ENCODE data around the gene NCKAP5. TPM values are rescaled to one million over a fixed set of nuclear protein-coding genes. Genes with fewer than 3 reads are reported as not detected.
A peak's percentile ranks its signal among the peaks of the same experiment; 100 is the strongest.

Gene NCKAP5
- total and polyA plus RNA-seq, 4 donors: 2.3 to 20.2 (median 8.1) TPM

DNA sequence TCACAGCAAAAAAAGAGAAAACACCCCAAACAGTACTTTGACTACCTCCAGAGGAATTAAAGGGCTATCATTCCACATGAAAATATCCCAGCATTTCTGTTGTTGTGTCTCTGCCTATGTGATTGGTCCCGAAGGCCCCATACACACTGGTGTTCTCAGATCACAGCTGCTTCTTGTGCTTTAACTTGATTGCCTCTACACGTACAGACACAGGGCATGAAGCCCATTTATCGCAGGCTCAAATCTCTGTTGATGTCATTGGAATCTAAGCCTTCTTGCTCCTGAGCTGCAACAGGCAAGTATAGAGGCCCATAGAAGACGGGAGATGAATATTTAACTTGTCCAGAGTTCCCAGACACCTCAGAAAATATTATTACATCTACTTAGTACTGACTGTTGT is 405.2 kb downstream of the NCKAP5 start:
- TF ChIP-seq, protein P1, sequence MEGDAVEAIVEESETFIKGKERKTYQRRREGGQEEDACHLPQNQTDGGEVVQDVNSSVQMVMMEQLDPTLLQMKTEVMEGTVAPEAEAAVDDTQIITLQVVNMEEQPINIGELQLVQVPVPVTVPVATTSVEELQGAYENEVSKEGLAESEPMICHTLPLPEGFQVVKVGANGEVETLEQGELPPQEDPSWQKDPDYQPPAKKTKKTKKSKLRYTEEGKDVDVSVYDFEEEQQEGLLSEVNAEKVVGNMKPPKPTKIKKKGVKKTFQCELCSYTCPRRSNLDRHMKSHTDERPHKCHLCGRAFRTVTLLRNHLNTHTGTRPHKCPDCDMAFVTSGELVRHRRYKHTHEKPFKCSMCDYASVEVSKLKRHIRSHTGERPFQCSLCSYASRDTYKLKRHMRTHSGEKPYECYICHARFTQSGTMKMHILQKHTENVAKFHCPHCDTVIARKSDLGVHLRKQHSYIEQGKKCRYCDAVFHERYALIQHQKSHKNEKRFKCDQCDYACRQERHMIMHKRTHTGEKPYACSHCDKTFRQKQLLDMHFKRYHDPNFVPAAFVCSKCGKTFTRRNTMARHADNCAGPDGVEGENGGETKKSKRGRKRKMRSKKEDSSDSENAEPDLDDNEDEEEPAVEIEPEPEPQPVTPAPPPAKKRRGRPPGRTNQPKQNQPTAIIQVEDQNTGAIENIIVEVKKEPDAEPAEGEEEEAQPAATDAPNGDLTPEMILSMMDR (IDR thresholded peaks at IDR 0.05; ENCODE audit: control extremely low read depth, extremely low read depth): no peak
- ATAC-seq (ENCODE audit: insufficient read depth, low FRiP score): no peak
- no peak overlapping the region for H3K9ac ChIP-seq (ENCODE audit: insufficient read depth in 1 of 2, low read length in 2 of 2)

DNA sequence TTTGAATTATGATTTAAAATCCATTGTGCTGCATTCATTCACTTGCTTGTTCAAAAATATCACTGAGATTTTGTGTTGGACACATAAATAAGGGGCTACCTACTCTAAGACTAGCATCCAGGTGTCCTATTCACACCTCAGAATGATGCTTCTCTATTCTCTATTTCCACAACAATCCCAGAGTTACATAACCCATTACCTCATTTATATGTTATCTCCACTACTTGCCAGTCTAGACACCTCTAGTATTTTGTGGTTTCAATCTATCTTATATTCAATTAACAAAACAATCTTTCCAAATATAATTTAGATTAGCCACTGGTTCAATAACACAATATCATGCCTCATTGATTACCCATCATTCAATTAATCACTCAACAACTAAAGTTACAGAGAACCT is 409.8 kb downstream of the NCKAP5 start:
- Histone ChIP-seq H3K27me3 (ENCODE audit: control insufficient read depth in 3 of 3, insufficient read depth in 3 of 3, low read length in 2 of 3) (no peaks in the 10 kb centered on the region), H3K9me3 (ENCODE audit: control insufficient read depth in 4 of 4, insufficient read depth in 3 of 4, low read length in 3 of 4) (peaks cover 0 to 4% (median 1%) of the 10 kb centered on the region in 4 donors), H3K36me3 (ENCODE audit: control insufficient read depth in 4 of 4, insufficient read depth in 4 of 4, low read length in 4 of 4) (peaks cover 0 to 1% (median 0%) of the 10 kb centered on the region in 4 donors), H3K4me1 (ENCODE audit: control insufficient read depth in 5 of 5, insufficient read depth in 5 of 5, low read length in 5 of 5) (peaks cover 0 to 2% (median 0%) of the 10 kb centered on the region in 5 donors), H3K27ac (ENCODE audit: low read depth in 1 of 2, low read length in 1 of 2) (no peak overlapping the region), H3K4me3 (no peak overlapping the region), H3K9ac (ENCODE audit: insufficient read depth in 1 of 2, low read length in 2 of 2) (no peak overlapping the region)
- no peak for DNase-seq
- ATAC-seq (ENCODE audit: insufficient read depth, low FRiP score): no peak
- TF ChIP-seq, protein P1 (IDR thresholded peaks at IDR 0.05; ENCODE audit: control extremely low read depth, extremely low read depth): no peak

More for the DNA sequence above, 405.2 kb downstream of the NCKAP5 start:
- no peak overlapping the region for H3K4me3 ChIP-seq
- WGBS, 2 donors: 78 to 85% methylated on average over 4 of the region's 4 CpGs
- peak; percentile 63 to 81 (median 77) for DNase-seq
- H3K4me1 ChIP-seq (ENCODE audit: control insufficient read depth in 5 of 5, insufficient read depth in 5 of 5, low read length in 5 of 5): peaks cover 0 to 2% (median 0%) of the 10 kb centered on the region in 5 donors
- H3K36me3 ChIP-seq (ENCODE audit: control insufficient read depth in 4 of 4, insufficient read depth in 4 of 4, low read length in 4 of 4): peaks cover 0 to 1% (median 0%) of the 10 kb centered on the region in 4 donors
- no peaks in the 10 kb centered on the region for H3K27me3 ChIP-seq (ENCODE audit: control insufficient read depth in 3 of 3, insufficient read depth in 3 of 3, low read length in 2 of 3)
- no peak overlapping the region for H3K27ac ChIP-seq (ENCODE audit: low read depth in 1 of 2, low read length in 1 of 2)
- H3K9me3 ChIP-seq (ENCODE audit: control insufficient read depth in 4 of 4, insufficient read depth in 3 of 4, low read length in 3 of 4): peaks cover 0 to 2% (median 0%) of the 10 kb centered on the region in 4 donors

DNA sequence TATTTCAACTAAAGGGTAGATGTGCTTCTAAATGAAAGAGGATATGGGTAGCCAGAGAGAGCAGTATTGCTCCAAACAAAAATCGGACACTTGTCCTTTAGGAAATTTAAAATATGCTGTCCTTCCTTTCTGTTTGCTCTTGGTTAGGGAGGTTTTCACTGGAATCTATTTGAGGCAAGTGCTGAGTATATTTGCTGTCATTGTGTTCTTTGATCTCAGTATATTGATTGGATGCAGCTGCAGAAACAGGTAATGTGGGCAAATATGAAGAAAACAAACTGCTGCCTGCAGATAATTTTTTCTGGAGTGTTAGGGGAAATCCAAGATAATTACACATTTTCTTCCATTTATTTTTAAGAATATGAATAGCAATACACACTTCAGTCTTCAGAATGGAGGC is 410.2 kb downstream of the NCKAP5 start:
- 0 to 58% methylated on average over 1 of the region's 1 CpG for WGBS, 2 donors
- Histone ChIP-seq H3K4me3 (no peak overlapping the region), H3K4me1 (ENCODE audit: control insufficient read depth in 5 of 5, insufficient read depth in 5 of 5, low read length in 5 of 5) (peaks cover 0 to under 1% (median 0%) of the 10 kb centered on the region in 5 donors), H3K36me3 (ENCODE audit: control insufficient read depth in 4 of 4, insufficient read depth in 4 of 4, low read length in 4 of 4) (peaks cover 0 to 1% (median 0%) of the 10 kb centered on the region in 4 donors), H3K27ac (ENCODE audit: low read depth in 1 of 2, low read length in 1 of 2) (no peak overlapping the region), H3K27me3 (ENCODE audit: control insufficient read depth in 3 of 3, insufficient read depth in 3 of 3, low read length in 2 of 3) (no peaks in the 10 kb centered on the region), H3K9me3 (ENCODE audit: control insufficient read depth in 4 of 4, insufficient read depth in 3 of 4, low read length in 3 of 4) (peaks cover 0 to 4% (median 1%) of the 10 kb centered on the region in 4 donors), H3K9ac (ENCODE audit: insufficient read depth in 1 of 2, low read length in 2 of 2) (no peak overlapping the region)
- TF ChIP-seq, protein P1 (IDR thresholded peaks at IDR 0.05; ENCODE audit: control extremely low read depth, extremely low read depth): no peak
- DNase-seq (no peak), ATAC-seq (ENCODE audit: insufficient read depth, low FRiP score) (no peak)

DNA sequence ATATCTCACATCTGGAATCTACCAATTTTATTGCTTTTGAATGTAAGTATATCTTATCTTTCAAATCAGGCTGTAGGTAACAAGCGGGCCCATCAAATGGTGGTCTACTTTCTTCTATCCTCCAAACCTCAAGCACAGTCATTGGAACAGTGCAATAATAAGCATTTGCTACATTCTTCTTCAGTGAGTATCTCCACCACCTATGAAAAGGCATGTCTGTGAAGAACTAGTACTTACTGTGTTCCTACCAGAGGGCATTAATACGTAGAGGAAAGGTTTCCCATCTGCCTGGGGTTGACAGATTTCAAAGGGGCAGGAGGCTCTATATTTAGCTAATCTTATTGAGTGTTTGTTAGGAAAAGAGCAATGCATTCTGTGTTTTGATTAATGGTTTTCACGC is 411.1 kb downstream of the NCKAP5 start:
- 83 to 91% methylated on average over 3 of the region's 3 CpGs for WGBS, 2 donors
- H3K36me3 ChIP-seq (ENCODE audit: control insufficient read depth in 4 of 4, insufficient read depth in 4 of 4, low read length in 4 of 4): peaks cover 0 to 1% (median 0%) of the 10 kb centered on the region in 4 donors
- H3K4me1 ChIP-seq (ENCODE audit: control insufficient read depth in 5 of 5, insufficient read depth in 5 of 5, low read length in 5 of 5): no peaks in the 10 kb centered on the region
- ATAC-seq (ENCODE audit: insufficient read depth, low FRiP score) (no peak), DNase-seq (no peak)
- TF ChIP-seq, protein P1 (IDR thresholded peaks at IDR 0.05; ENCODE audit: control extremely low read depth, extremely low read depth): no peak
- no peak overlapping the region for H3K9ac ChIP-seq (ENCODE audit: insufficient read depth in 1 of 2, low read length in 2 of 2)
- H3K4me3 ChIP-seq: no peak overlapping the region
- H3K9me3 ChIP-seq (ENCODE audit: control insufficient read depth in 4 of 4, insufficient read depth in 3 of 4, low read length in 3 of 4): peaks cover 0 to 4% (median 1%) of the 10 kb centered on the region in 4 donors
- H3K27me3 ChIP-seq (ENCODE audit: control insufficient read depth in 3 of 3, insufficient read depth in 3 of 3, low read length in 2 of 3): no peaks in the 10 kb centered on the region
- H3K27ac ChIP-seq (ENCODE audit: low read depth in 1 of 2, low read length in 1 of 2): no peak overlapping the region

Data from lung (tissue), 12 donors.